GM23338 (cell line): ENCODE results near the gene WFDC12. TPM values are rescaled to one million over a fixed set of nuclear protein-coding genes. Genes with fewer than 3 reads are reported as not detected.
"Not testable (repeated sequence)": the region's sequence is repeated elsewhere in the genome, so short reads cannot be mapped to it uniquely, and the experiment has no call there.

Source experiments
- ATAC-seq: fragments of 200-7000 bp; cut with Tn5 transposase; 3 replicates; pipeline ENCODE4 v1.9.1; 2020
- DNase-seq: peaks from one replicate; pipeline ENCODE4 v3.0.0-alpha.2; 2015; ENCODE audit warnings: low spot score
- H2AFZ ChIP-seq: fragments of 200-600 bp; sonication (generic); 2 replicates; pipeline ENCODE4 v1.8.0; 2016; ENCODE audit warnings: antibody characterized with exemption, mild to moderate bottlenecking, moderate library complexity
- H3F3A ChIP-seq: fragments of 200-600 bp; sonication (generic); replicated peaks from 2 replicates; pipeline ENCODE4 v1.8.0; 2017; ENCODE audit warnings: antibody characterized with exemption, mixed run types, low read depth
- H3K27ac ChIP-seq: fragments of 200-600 bp; sonication (generic); 2 replicates; pipeline ENCODE4 v1.6.1; 2016; ENCODE audit warnings: low read depth
- H3K27me3 ChIP-seq: fragments of 200-600 bp; sonication (generic); 2 replicates; pipeline ENCODE4 v1.8.0; 2016; ENCODE audit warnings: mild to moderate bottlenecking, mixed run types, moderate library complexity; ENCODE audit not compliant: insufficient read depth
- H3K36me3 ChIP-seq: fragments of 200-600 bp; sonication (generic); 2 replicates; pipeline ENCODE4 v1.8.0; 2016; ENCODE audit warnings: mild to moderate bottlenecking; ENCODE audit not compliant: insufficient read depth
- H3K4me1 ChIP-seq: fragments of 200-600 bp; sonication (generic); 2 replicates; pipeline ENCODE4 v1.8.0; 2016; ENCODE audit warnings: mild to moderate bottlenecking, moderate library complexity; ENCODE audit not compliant: insufficient read depth
- H3K4me2 ChIP-seq: fragments of 200-600 bp; sonication (generic); 2 replicates; pipeline ENCODE4 v1.7.1; 2017; ENCODE audit warnings: mixed run types
- H3K4me3 ChIP-seq: fragments of 200-600 bp; sonication (generic); 2 replicates; pipeline ENCODE4 v1.6.1; 2016; ENCODE audit warnings: mixed run types
- H3K79me2 ChIP-seq: fragments of 200-600 bp; sonication (generic); replicated peaks from 2 replicates; pipeline ENCODE4 v1.8.0; 2017; ENCODE audit warnings: mild to moderate bottlenecking; ENCODE audit not compliant: insufficient read depth
- H3K9me2 ChIP-seq: fragments of 200-600 bp; sonication (generic); 2 replicates; pipeline ENCODE4 v1.8.0; 2017; ENCODE audit not compliant: insufficient read depth
- H4K20me1 ChIP-seq: fragments of 200-600 bp; sonication (generic); replicated peaks from 2 replicates; pipeline ENCODE4 v1.8.0; 2017; ENCODE audit warnings: mild to moderate bottlenecking; ENCODE audit not compliant: insufficient read depth
- H3K27ac Mint-ChIP-seq: 2 replicates; pipeline ENCODE4 v1.8.0; 2020; ENCODE audit warnings: inconsistent platforms, mild to moderate bottlenecking, moderate library complexity, mixed read lengths
- H3K27me3 Mint-ChIP-seq: 3 replicates; pipeline ENCODE4 v1.8.0; 2022; ENCODE audit warnings: low read depth, mild to moderate bottlenecking, moderate library complexity, mixed read lengths, inconsistent platforms; ENCODE audit not compliant: insufficient read depth, poor library complexity
- H3K36me3 Mint-ChIP-seq: 3 replicates; pipeline ENCODE4 v1.8.0; 2021; ENCODE audit warnings: low read depth, mild to moderate bottlenecking, inconsistent platforms, moderate library complexity, mixed read lengths
- H3K4me1 Mint-ChIP-seq: 3 replicates; pipeline ENCODE4 v1.8.0; 2020; ENCODE audit warnings: mild to moderate bottlenecking, inconsistent platforms, mixed read lengths
- H3K4me3 Mint-ChIP-seq: 3 replicates; pipeline ENCODE4 v1.8.0; 2021; ENCODE audit warnings: moderate library complexity, mild to moderate bottlenecking, inconsistent platforms, mixed read lengths
- H3K9me3 Mint-ChIP-seq: 3 replicates; pipeline ENCODE4 v1.8.0; 2020; ENCODE audit warnings: moderate library complexity, mild to moderate bottlenecking, inconsistent platforms, mixed read lengths
- CREB1 ChIP-seq: fragments of 250-450 bp; sonication (Bioruptor Pico); IDR thresholded peaks from 2 replicates; pipeline ENCODE4 v1.5.0; 2020; ENCODE audit warnings: low read depth, mild to moderate bottlenecking, moderate library complexity
- JUNB ChIP-seq: IDR thresholded peaks from one replicate; pipeline ENCODE4 v1.6.1; 2016; ENCODE audit warnings: antibody characterized with exemption; ENCODE audit not compliant: unreplicated experiment
- polyA plus RNA-seq: library from polyadenylated mRNA; unstranded; fragments of >200 nt; fragmentation: Nextera tagmentation; extraction: Ambion mirVana; gene quantifications from 2 replicates; pipeline ENCODE4 v1.2.1, GENCODE V29; 2016
- total RNA-seq: library from RNA; depleted of rRNA; stranded (reverse); fragments of >200 nt; shearing (Covaris generic); gene quantifications from 2 replicates; pipeline ENCODE4 v1.2.3, GENCODE V29; 2014
- TF ChIP-seq, protein P1 (sequence below): IDR thresholded peaks from one replicate; pipeline ENCODE4 v1.6.1; 2018; ENCODE audit warnings: antibody characterized with exemption; ENCODE audit not compliant: unreplicated experiment
- TF ChIP-seq, protein P2 (sequence below), 2 experiments: fragments of 200-600 bp in 1 of 2; sonication (generic) in 1 of 2; conservative IDR thresholded peaks; 2 replicates each; pipeline versions ENCODE4 v1.5.1 to v1.6.1; 2016 to 2017; ENCODE audit warnings: antibody characterized with exemption in 2 of 2, low read depth in 2 of 2, mild to moderate bottlenecking in 2 of 2, moderate library complexity in 1 of 2

The WFDC12 gene
- total and polyA plus RNA-seq, 2 experiments from 2014 or later = not detected

DNA sequence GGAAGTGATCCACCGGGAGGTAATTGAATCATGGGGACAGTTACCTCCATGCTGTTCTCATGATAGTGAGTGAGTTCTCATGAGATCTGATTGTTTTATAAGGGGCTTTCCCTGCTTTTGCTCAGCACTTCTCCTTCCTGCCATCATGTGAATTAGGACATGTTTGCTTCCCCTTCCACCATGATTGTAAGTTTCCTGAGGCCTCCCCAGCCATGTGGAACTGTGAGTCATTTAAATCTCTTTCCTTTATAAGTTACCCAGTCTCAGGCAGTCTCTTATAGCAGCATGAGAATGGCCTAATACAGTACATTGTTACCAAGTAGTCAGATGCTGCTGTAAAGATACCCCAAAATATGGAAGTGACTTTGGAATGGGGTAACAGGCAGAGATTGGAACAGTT lies 30.5 kb upstream of the WFDC12 start:
- H3K4me1 ChIP-seq, H3K36me3 ChIP-seq, H3K27me3 ChIP-seq, H3K27ac Mint-ChIP-seq, H3K4me1 Mint-ChIP-seq, H3K36me3 Mint-ChIP-seq, H3F3A ChIP-seq, DNase-seq, H3K9me2 ChIP-seq, H2AFZ ChIP-seq, H4K20me1 ChIP-seq, H3K79me2 ChIP-seq, H3K4me3 Mint-ChIP-seq, H3K27me3 Mint-ChIP-seq, ATAC-seq, H3K27ac ChIP-seq, H3K4me3 ChIP-seq, H3K4me2 ChIP-seq: not testable (repeated sequence)
- H3K9me3 Mint-ChIP-seq = peaks cover 22% of the 10 kb centered on the region

DNA sequence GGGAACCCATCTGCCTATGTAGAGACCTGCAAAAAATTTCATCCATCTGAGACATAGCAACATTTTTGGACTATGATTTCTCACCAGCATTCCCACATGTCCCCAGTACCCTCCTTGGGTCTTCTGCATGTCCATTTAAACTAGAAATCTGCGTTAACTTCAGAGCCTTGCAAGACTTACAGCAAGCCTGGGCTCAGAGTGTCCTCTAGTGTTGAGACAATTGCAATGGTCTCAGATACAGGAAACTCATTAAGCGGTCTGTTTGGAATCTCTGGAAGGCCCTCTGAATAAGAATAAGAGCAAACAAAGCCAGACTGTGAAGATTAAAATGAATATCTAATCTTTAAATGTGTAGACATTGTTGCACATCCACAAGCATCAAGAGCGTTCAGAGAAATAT lies 29.9 kb upstream of the WFDC12 start:
- peak; percentile 8 for DNase-seq
- no peaks in the 10 kb centered on the region for H3F3A ChIP-seq
- H3K4me1 Mint-ChIP-seq = no peaks in the 10 kb centered on the region
- H3K79me2 ChIP-seq = no peaks in the 10 kb centered on the region
- H2AFZ ChIP-seq = 0 out of 2 replicates have a peak overlapping the region, but pooled peaks have one; percentile 3
- H3K27me3 ChIP-seq = no peaks in the 10 kb centered on the region
- no peak overlapping the region for H3K4me3 ChIP-seq
- TF ChIP-seq, protein P1, sequence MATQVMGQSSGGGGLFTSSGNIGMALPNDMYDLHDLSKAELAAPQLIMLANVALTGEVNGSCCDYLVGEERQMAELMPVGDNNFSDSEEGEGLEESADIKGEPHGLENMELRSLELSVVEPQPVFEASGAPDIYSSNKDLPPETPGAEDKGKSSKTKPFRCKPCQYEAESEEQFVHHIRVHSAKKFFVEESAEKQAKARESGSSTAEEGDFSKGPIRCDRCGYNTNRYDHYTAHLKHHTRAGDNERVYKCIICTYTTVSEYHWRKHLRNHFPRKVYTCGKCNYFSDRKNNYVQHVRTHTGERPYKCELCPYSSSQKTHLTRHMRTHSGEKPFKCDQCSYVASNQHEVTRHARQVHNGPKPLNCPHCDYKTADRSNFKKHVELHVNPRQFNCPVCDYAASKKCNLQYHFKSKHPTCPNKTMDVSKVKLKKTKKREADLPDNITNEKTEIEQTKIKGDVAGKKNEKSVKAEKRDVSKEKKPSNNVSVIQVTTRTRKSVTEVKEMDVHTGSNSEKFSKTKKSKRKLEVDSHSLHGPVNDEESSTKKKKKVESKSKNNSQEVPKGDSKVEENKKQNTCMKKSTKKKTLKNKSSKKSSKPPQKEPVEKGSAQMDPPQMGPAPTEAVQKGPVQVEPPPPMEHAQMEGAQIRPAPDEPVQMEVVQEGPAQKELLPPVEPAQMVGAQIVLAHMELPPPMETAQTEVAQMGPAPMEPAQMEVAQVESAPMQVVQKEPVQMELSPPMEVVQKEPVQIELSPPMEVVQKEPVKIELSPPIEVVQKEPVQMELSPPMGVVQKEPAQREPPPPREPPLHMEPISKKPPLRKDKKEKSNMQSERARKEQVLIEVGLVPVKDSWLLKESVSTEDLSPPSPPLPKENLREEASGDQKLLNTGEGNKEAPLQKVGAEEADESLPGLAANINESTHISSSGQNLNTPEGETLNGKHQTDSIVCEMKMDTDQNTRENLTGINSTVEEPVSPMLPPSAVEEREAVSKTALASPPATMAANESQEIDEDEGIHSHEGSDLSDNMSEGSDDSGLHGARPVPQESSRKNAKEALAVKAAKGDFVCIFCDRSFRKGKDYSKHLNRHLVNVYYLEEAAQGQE = no peak
- TF ChIP-seq, protein P2, sequence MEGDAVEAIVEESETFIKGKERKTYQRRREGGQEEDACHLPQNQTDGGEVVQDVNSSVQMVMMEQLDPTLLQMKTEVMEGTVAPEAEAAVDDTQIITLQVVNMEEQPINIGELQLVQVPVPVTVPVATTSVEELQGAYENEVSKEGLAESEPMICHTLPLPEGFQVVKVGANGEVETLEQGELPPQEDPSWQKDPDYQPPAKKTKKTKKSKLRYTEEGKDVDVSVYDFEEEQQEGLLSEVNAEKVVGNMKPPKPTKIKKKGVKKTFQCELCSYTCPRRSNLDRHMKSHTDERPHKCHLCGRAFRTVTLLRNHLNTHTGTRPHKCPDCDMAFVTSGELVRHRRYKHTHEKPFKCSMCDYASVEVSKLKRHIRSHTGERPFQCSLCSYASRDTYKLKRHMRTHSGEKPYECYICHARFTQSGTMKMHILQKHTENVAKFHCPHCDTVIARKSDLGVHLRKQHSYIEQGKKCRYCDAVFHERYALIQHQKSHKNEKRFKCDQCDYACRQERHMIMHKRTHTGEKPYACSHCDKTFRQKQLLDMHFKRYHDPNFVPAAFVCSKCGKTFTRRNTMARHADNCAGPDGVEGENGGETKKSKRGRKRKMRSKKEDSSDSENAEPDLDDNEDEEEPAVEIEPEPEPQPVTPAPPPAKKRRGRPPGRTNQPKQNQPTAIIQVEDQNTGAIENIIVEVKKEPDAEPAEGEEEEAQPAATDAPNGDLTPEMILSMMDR (conservative IDR thresholded peaks at IDR 0.05; ENCODE audit: low read depth in 2 of 2) = peak in 1 of 2 experiments; percentile 53; a peak in 3 of 4 replicates
- H3K9me2 ChIP-seq = no peaks in the 10 kb centered on the region; the same call in 1 of the 2 replicates
- ATAC-seq = no peak
- no peaks in the 10 kb centered on the region for H3K36me3 Mint-ChIP-seq
- no peaks in the 10 kb centered on the region for H3K36me3 ChIP-seq
- H3K4me1 ChIP-seq = no peaks in the 10 kb centered on the region
- H3K4me2 ChIP-seq = no peak overlapping the region
- peaks cover 5% of the 10 kb centered on the region for H3K27me3 Mint-ChIP-seq
- peaks cover 20% of the 10 kb centered on the region for H3K9me3 Mint-ChIP-seq
- H3K27ac ChIP-seq = no peak overlapping the region
- H4K20me1 ChIP-seq = no peaks in the 10 kb centered on the region
- H3K4me3 Mint-ChIP-seq = no peak overlapping the region
- H3K27ac Mint-ChIP-seq = no peak overlapping the region

DNA sequence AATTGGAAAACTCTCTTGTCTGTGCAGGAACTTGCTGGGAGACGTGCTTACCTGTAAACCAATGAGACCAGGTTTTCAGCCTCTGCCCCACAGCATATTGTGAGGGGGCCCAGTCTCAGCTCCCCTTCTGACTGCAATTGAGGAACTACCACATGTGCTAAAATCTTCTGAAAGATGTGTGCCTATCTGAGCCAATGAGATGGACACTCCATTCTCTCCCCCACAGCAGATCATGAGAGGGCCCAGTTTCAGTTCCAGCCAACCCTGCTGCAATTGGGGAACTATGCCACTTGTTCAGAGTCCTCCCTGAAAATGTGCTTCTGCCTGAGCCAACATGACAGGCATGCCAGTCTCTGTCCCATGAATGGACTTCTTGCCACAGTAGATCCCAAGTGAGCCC lies 29.5 kb upstream of the WFDC12 start:
- no peak overlapping the region for H3K27ac ChIP-seq
- Mint-ChIP-seq H3K9me3 (peaks cover 16% of the 10 kb centered on the region), H3K4me1 (no peaks in the 10 kb centered on the region), H3K36me3 (no peaks in the 10 kb centered on the region), H3K27me3 (peaks cover 5% of the 10 kb centered on the region), H3K4me3 (no peak overlapping the region), H3K27ac (no peak overlapping the region)
- DNase-seq (no peak), ATAC-seq (no peak)
- H3K79me2 ChIP-seq = no peaks in the 10 kb centered on the region
- H3K9me2 ChIP-seq = no peaks in the 10 kb centered on the region; the same call in 1 of the 2 replicates
- H3K4me3 ChIP-seq = no peak overlapping the region
- H2AFZ ChIP-seq = 0 out of 2 replicates have a peak overlapping the region, but pooled peaks have one; percentile 3
- no peaks in the 10 kb centered on the region for H3K27me3 ChIP-seq
- H3F3A ChIP-seq = no peaks in the 10 kb centered on the region
- no peak overlapping the region for H3K4me2 ChIP-seq
- H3K36me3 ChIP-seq = no peaks in the 10 kb centered on the region
- no peaks in the 10 kb centered on the region for H3K4me1 ChIP-seq
- no peaks in the 10 kb centered on the region for H4K20me1 ChIP-seq
- no peak for TF ChIP-seq JUNB
- TF ChIP-seq, protein P1 = no peak
- no peak for TF ChIP-seq CREB1 (CRISPR knock-in tag)
